NB4 (cell line): ENCODE data around the gene RAB11FIP2.

Experiments used
- POLR2A ChIP-seq: IDR thresholded peaks from 2 replicates; pipeline ENCODE4 v1.6.1; 2011; ENCODE audit warnings: mild to moderate bottlenecking; ENCODE audit not compliant: insufficient read length; ENCODE audit errors: extremely low read depth
- TF ChIP-seq, protein P1 (sequence below): IDR thresholded peaks from one replicate; pipeline ENCODE4 v1.5.1; 2012; ENCODE audit warnings: low read depth, low read length

DNA sequence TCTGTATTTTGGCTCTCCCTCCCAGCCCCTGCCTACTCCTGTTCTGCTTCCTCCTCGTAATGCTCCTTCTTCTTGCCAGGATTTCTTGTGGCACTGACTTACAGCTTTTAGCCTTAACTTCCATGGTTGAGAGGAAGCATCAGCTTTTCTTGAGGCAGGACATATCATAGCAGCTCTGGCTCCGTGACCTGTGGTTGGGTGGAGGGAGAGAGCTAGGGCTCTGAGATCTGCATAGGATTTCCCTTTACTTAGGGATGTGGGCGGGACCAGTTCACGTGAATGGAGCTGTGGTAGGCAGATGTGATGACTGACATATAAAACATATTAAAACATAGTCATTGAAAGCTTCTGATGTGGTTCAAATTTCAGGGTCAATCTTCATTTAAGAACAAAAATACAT lies 10.6 kb upstream of the RAB11FIP2 start:
- TF ChIP-seq, protein P1, sequence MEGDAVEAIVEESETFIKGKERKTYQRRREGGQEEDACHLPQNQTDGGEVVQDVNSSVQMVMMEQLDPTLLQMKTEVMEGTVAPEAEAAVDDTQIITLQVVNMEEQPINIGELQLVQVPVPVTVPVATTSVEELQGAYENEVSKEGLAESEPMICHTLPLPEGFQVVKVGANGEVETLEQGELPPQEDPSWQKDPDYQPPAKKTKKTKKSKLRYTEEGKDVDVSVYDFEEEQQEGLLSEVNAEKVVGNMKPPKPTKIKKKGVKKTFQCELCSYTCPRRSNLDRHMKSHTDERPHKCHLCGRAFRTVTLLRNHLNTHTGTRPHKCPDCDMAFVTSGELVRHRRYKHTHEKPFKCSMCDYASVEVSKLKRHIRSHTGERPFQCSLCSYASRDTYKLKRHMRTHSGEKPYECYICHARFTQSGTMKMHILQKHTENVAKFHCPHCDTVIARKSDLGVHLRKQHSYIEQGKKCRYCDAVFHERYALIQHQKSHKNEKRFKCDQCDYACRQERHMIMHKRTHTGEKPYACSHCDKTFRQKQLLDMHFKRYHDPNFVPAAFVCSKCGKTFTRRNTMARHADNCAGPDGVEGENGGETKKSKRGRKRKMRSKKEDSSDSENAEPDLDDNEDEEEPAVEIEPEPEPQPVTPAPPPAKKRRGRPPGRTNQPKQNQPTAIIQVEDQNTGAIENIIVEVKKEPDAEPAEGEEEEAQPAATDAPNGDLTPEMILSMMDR: no peak
- TF ChIP-seq POLR2A: no peak
